Measurements from ENCODE around the gene GNA12. TPM values are rescaled to one million over a fixed set of nuclear protein-coding genes. Genes with fewer than 3 reads are reported as not detected.

Gene GNA12
- total RNA-seq, 1 donor from 2014 or later: 34.7 TPM

DNA sequence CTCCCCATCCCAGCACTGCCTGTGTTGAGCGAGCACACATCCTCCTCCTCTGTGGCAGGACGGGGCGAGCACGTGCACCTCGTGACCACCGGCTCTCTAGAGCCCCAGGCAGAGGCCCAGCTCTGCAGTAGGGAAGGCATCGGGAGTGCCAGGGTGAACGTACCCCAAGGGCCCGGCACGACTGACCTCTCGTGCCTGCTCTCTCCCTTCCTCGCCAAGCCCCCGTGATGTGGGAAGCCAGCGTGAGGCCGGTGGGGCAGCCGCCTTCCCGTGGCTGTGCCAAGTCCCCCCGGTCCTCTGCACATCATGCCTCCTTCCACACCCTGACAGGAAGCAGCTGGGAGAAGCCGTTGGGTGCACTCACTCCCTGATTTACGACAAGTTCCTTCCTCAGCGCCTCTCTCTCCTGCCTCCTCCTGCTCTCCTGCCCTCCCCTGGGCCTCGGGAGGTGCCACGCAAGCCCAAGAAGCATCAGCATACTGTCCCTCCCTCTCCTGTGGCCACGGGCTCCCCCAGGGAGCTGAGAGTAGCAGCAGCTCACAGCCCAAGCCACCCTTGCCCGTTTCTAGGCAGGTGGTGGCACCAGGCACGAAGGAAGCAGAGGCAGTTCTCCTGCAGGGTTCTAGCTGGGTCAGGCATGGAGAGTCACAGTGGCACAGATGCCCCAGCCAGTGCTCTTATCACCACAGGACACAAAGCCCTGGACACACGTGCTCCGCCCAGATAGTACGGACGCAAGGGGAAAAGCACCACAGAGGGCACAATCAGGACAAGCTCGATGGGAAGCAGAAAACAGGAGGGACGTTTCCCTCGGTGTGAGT is 109.1 kb downstream of the GNA12 start:
- Mint-ChIP-seq H3K4me1 (peaks cover 14% of the 10 kb centered on the region), H3K9me3 (no peaks in the 10 kb centered on the region), H3K27me3 (ENCODE audit: insufficient read depth, low read depth) (peaks cover 2% of the 10 kb centered on the region), H3K36me3 (peaks cover 27% of the 10 kb centered on the region), H3K4me3 (no peak overlapping the region), H3K27ac (no peak overlapping the region)
- Histone ChIP-seq H2AFZ (replicated peaks) (no peak overlapping the region), H3K27me3 (no peaks in the 10 kb centered on the region), H3K4me1 (no peaks in the 10 kb centered on the region), H4K20me1 (ENCODE audit: low read depth) (peaks cover 7% of the 10 kb centered on the region), H3K27ac (no peak overlapping the region), H3F3A (ENCODE audit: low read depth) (no peaks in the 10 kb centered on the region), H3K4me3 (no peak overlapping the region), H3K79me2 (ENCODE audit: low read depth) (no peaks in the 10 kb centered on the region), H3K9ac (no peak overlapping the region), H3K4me2 (no peak overlapping the region), H3K36me3 (no peaks in the 10 kb centered on the region), H3K9me3 (ENCODE audit: low read depth) (no peaks in the 10 kb centered on the region)
- TF ChIP-seq EZH2 (IDR thresholded peaks at IDR 0.05): no peak
- TF ChIP-seq EZH2phosphoT487 (IDR thresholded peaks at IDR 0.05): no peak
- TF ChIP-seq, protein P1, sequence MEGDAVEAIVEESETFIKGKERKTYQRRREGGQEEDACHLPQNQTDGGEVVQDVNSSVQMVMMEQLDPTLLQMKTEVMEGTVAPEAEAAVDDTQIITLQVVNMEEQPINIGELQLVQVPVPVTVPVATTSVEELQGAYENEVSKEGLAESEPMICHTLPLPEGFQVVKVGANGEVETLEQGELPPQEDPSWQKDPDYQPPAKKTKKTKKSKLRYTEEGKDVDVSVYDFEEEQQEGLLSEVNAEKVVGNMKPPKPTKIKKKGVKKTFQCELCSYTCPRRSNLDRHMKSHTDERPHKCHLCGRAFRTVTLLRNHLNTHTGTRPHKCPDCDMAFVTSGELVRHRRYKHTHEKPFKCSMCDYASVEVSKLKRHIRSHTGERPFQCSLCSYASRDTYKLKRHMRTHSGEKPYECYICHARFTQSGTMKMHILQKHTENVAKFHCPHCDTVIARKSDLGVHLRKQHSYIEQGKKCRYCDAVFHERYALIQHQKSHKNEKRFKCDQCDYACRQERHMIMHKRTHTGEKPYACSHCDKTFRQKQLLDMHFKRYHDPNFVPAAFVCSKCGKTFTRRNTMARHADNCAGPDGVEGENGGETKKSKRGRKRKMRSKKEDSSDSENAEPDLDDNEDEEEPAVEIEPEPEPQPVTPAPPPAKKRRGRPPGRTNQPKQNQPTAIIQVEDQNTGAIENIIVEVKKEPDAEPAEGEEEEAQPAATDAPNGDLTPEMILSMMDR (IDR thresholded peaks at IDR 0.05): no peak
- no peak for DNase-seq (ENCODE audit: low spot score)

DNA sequence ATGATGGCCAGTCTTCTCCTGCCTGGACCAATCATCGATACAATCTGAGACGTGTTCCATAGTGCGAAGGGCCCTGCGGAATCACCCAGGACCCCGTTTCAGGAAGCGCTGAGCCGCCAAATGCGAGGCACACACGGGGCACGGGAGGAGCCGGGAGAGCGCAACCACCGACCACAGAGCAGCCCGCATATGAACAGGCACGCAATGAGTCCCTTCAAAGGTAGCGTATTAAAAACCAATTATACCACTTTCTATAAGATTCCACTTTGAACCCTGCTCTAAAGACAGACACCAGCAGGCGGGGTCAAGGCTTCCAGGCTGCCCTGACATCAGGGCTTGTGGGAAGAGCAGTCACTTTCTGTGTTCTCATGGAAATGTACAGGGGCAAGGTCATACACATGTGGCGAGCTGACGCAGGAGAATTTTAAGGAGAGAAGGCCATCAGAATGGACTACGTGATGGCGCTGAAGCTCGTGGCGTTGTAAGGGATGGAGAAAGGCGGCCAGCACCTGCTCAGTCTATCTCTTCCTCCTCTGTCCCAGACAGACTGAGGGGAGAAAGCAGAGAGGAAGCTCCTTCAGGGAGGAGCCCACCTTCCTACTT is 109.9 kb downstream of the GNA12 start:
- Histone ChIP-seq H3K27ac (no peak overlapping the region), H2AFZ (replicated peaks) (no peak overlapping the region), H3K4me1 (no peaks in the 10 kb centered on the region), H3K27me3 (no peaks in the 10 kb centered on the region), H3F3A (ENCODE audit: low read depth) (no peaks in the 10 kb centered on the region), H3K79me2 (ENCODE audit: low read depth) (no peaks in the 10 kb centered on the region), H3K4me3 (no peak overlapping the region), H3K4me2 (no peak overlapping the region), H3K9ac (no peak overlapping the region), H4K20me1 (ENCODE audit: low read depth) (peaks cover 14% of the 10 kb centered on the region), H3K9me3 (ENCODE audit: low read depth) (no peaks in the 10 kb centered on the region), H3K36me3 (no peaks in the 10 kb centered on the region)
- TF ChIP-seq, protein P1 (IDR thresholded peaks at IDR 0.05): no peak
- TF ChIP-seq EZH2phosphoT487 (IDR thresholded peaks at IDR 0.05): no peak
- no peak for TF ChIP-seq EZH2 (IDR thresholded peaks at IDR 0.05)
- H3K4me1 Mint-ChIP-seq: peaks cover 14% of the 10 kb centered on the region
- H3K27me3 Mint-ChIP-seq (ENCODE audit: insufficient read depth, low read depth): peaks cover 2% of the 10 kb centered on the region
- H3K9me3 Mint-ChIP-seq: no peaks in the 10 kb centered on the region
- H3K27ac Mint-ChIP-seq: no peak overlapping the region
- H3K4me3 Mint-ChIP-seq: no peak overlapping the region
- H3K36me3 Mint-ChIP-seq: peaks cover 30% of the 10 kb centered on the region
- no peak for DNase-seq (ENCODE audit: low spot score)

DNA sequence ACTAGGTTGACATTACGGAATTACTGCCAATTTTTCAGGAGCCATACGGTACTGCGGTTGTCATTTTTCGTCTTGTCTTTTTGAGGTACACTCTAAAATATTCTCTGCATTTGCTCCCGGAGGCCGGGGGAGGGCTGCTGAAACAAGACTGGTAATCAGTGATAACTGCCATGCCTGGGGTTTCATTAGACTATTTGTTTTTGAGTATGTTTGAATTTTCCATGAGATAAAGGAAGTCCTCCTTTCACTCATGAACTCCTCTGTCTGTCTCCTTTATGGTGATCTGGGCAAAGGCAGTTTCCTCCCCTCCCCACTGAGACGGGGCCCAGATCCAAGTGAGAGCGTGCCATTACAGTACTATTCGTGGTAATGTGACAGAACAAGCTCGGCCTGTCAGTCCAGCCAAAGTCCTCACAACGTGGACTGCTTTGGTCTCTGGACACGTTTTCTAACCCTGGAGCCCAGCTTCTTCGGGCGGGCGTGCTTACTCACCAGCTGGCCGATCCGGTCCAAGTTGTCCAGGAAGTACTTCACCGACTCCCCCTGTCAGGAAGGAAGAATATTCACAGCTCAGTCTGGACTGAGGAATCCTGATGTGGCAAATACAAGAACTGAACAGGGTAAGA is 111.0 kb downstream of the GNA12 start:
- Histone ChIP-seq H3K4me1 (no peaks in the 10 kb centered on the region), H4K20me1 (ENCODE audit: low read depth) (peaks cover 15% of the 10 kb centered on the region), H3F3A (ENCODE audit: low read depth) (no peaks in the 10 kb centered on the region), H2AFZ (replicated peaks) (no peak overlapping the region), H3K9me3 (ENCODE audit: low read depth) (no peaks in the 10 kb centered on the region), H3K9ac (no peak overlapping the region), H3K27me3 (no peaks in the 10 kb centered on the region), H3K27ac (no peak overlapping the region), H3K36me3 (peaks cover 4% of the 10 kb centered on the region), H3K4me3 (no peak overlapping the region), H3K79me2 (ENCODE audit: low read depth) (no peaks in the 10 kb centered on the region), H3K4me2 (no peak overlapping the region)
- DNase-seq (ENCODE audit: low spot score): no peak
- no peaks in the 10 kb centered on the region for H3K9me3 Mint-ChIP-seq
- no peak overlapping the region for H3K4me3 Mint-ChIP-seq
- peaks cover 2% of the 10 kb centered on the region for H3K27me3 Mint-ChIP-seq (ENCODE audit: insufficient read depth, low read depth)
- TF ChIP-seq EZH2phosphoT487 (IDR thresholded peaks at IDR 0.05) (no peak), EZH2 (IDR thresholded peaks at IDR 0.05) (no peak)
- TF ChIP-seq, protein P1 (IDR thresholded peaks at IDR 0.05): no peak
- H3K36me3 Mint-ChIP-seq: peaks cover 30% of the 10 kb centered on the region
- peaks cover 14% of the 10 kb centered on the region for H3K4me1 Mint-ChIP-seq
- H3K27ac Mint-ChIP-seq: no peak overlapping the region

Measured in neural progenitor cell (in vitro differentiated cells).